K562 (cell line): ENCODE measurements around the gene SLC41A3. TPM values are rescaled to one million over a fixed set of nuclear protein-coding genes. Genes with fewer than 3 reads are reported as not detected.
"Not testable (repeated sequence)": the region's sequence is repeated elsewhere in the genome, so short reads cannot be mapped to it uniquely, and the experiment has no call there.

Source experiments
- ATAC-seq: fragments of 200-7000 bp; cut with Tn5 transposase; 3 replicates; pipeline ENCODE4 v1.9.1; 2020; ENCODE audit warnings: moderate library complexity
- BruUV-seq: library from RNA; stranded (reverse); fragments of 400-500 nt; replicated peaks from 2 replicates; lab custom pipeline; 2021; lab: Mats Ljungman, UMichigan
- CTCF ChIA-PET: fragments of 300-600 bp; formaldehyde crosslinking; extraction: SDS; loops from one replicate; lab custom pipeline; 2021; ENCODE audit warnings: low intra/inter-chr PET ratio; lab: Yijun Ruan, JAX
- POLR2A ChIA-PET: fragments of 300-600, 350-650 bp; sonication (Branson Sonifier 250); formaldehyde crosslinking; extraction: SDS; loops from one replicate; lab custom pipeline; 2021; ENCODE audit warnings: antibody characterized with exemption, inconsistent platforms; lab: Yijun Ruan, JAX
- DNase-seq, 4 experiments: peaks; one replicate each; pipeline versions ENCODE4 v3.0.0 to v3.0.0-alpha.2; 2011 to 2018; ENCODE audit warnings: low spot score in 3 of 4, mixed read lengths in 3 of 4; ENCODE audit errors: extremely low read depth in 1 of 4
- FAIRE-seq: peaks from 2 replicates; lab custom pipeline; 2011; peaks lifted over from hg19 to GRCh38; lab: Jason Lieb, UNC
- H2AFZ ChIP-seq: 2 replicates; pipeline ENCODE4 v1.6.0; 2011; ENCODE audit warnings: low read depth, low read length, control low read depth, inconsistent platforms
- H3K27ac ChIP-seq: fragments of 200-600 bp; 3 replicates; pipeline ENCODE4 v1.8.0; 2011; ENCODE audit warnings: low read depth, mild to moderate bottlenecking, control low read depth, inconsistent platforms, low read length, moderate library complexity, mixed read lengths; ENCODE audit errors: extremely low read depth
- H3K27me3 ChIP-seq, 2 experiments: fragments of 300-600 bp in 1 of 2; 2 replicates in 1 of 2; 3 replicates in 1 of 2; pipeline versions ENCODE4 v1.6.0 to v1.8.0; 2011; ENCODE audit warnings: inconsistent platforms in 2 of 2, low read length in 2 of 2, mild to moderate bottlenecking in 1 of 2, mixed read lengths in 1 of 2, moderate library complexity in 1 of 2; ENCODE audit not compliant: control insufficient read depth in 2 of 2, insufficient read depth in 2 of 2
- H3K36me3 ChIP-seq: fragments of 300-600 bp; 3 replicates; pipeline ENCODE4 v1.8.0; 2011; ENCODE audit warnings: mild to moderate bottlenecking, low read length, inconsistent platforms; ENCODE audit not compliant: control insufficient read depth, insufficient read depth
- H3K4me1 ChIP-seq, 2 experiments: fragments of 200-600 bp in 1 of 2; replicated peaks in 1 of 2; 2 replicates in 1 of 2; 3 replicates in 1 of 2; pipeline versions ENCODE4 v1.5.1 to v1.8.0; 2011; ENCODE audit warnings: inconsistent platforms in 2 of 2, low read length in 2 of 2, mild to moderate bottlenecking in 1 of 2, mixed read lengths in 1 of 2, moderate library complexity in 1 of 2; ENCODE audit not compliant: control insufficient read depth in 2 of 2, insufficient read depth in 2 of 2
- H3K4me2 ChIP-seq: 2 replicates; pipeline ENCODE4 v1.6.1; 2011; ENCODE audit warnings: low read length, control low read depth, inconsistent platforms, mixed read lengths; ENCODE audit not compliant: insufficient read depth
- H3K4me3 ChIP-seq: fragments of 200-600 bp; sonication (generic), shearing (Covaris generic); 2 replicates; pipeline ENCODE4 v1.5.1; 2016; ENCODE audit warnings: control low read depth, inconsistent platforms
- H3K79me2 ChIP-seq: fragments of 200-600 bp; 3 replicates; pipeline ENCODE4 v1.8.0; 2011; ENCODE audit warnings: low read length, inconsistent platforms; ENCODE audit not compliant: control insufficient read depth, insufficient read depth
- H3K9ac ChIP-seq, 2 experiments: 2 replicates each; pipeline versions ENCODE4 v1.6.0 to v1.6.1; 2011; ENCODE audit warnings: low read depth in 2 of 2, low read length in 2 of 2, control low read depth in 1 of 2, inconsistent platforms in 1 of 2, mild to moderate bottlenecking in 1 of 2, mixed read lengths in 1 of 2; ENCODE audit not compliant: insufficient read depth in 1 of 2
- H3K9me1 ChIP-seq: one replicate; pipeline ENCODE4 v1.6.0; 2011; ENCODE audit warnings: inconsistent platforms, mild to moderate bottlenecking, low read length, moderate library complexity; ENCODE audit not compliant: control insufficient read depth, insufficient read depth
- H3K9me3 ChIP-seq: replicated peaks from 2 replicates; pipeline ENCODE4 v1.5.1; 2011; ENCODE audit warnings: low read depth, low read length, inconsistent platforms; ENCODE audit not compliant: control insufficient read depth, insufficient read depth
- H4K20me1 ChIP-seq: replicated peaks from 2 replicates; pipeline ENCODE4 v1.6.1; 2011; ENCODE audit warnings: low read length, inconsistent platforms, mixed read lengths; ENCODE audit not compliant: control insufficient read depth, insufficient read depth
- WGBS: fragments of 100-300 bp; shearing (Covaris generic); methylation state at CpG from one replicate; pipeline ENCODE4 v1.1.6; 2016; ENCODE audit warnings: low coverage, mixed read lengths; ENCODE audit not compliant: insufficient coverage; ENCODE audit errors: missing lambda C conversion rate; 5-methylcytosine and 5-hydroxymethylcytosine counted together
- in situ Hi-C: fragments of 300-500 bp; cut with MboI; formaldehyde crosslinking; loops from 4 replicates; pipeline ENCODE4 v1.15.0; 2018; ENCODE audit warnings: inconsistent platforms, mixed read lengths
- intact Hi-C: fragments of 100-400 bp; cut with micrococcal nuclease; formaldehyde crosslinking; loops from 2 replicates; pipeline ENCODE4 v1.14.2; 2022
- polyA plus RNA-seq, 8 experiments: library from polyadenylated mRNA; depleted of rRNA in 4 of 8; stranded (reverse) in 5 of 8; unstranded in 3 of 8; fragments of >200 nt; fragmentation: Nextera tagmentation in 2 of 8; fragmentation: Illumina TruSeq in 1 of 8; extraction: Ambion mirVana in 2 of 8; extraction: Trizol in 1 of 8; gene quantifications; 2 replicates each; pipeline versions ENCODE4 v1.2.1 to v1.2.3, GENCODE V29; 2011 to 2014; ENCODE audit warnings: inconsistent platforms in 1 of 8, missing spikeins in 1 of 8
- total RNA-seq, 7 experiments: library from RNA; depleted of rRNA in 6 of 7; stranded (reverse); fragments of >200 nt in 6 of 7; fragmentation: Illumina TruSeq in 2 of 7; extraction: Trizol in 2 of 7; gene quantifications; 2 replicates each; pipeline versions ENCODE4 v1.2.1 to v1.2.3, GENCODE V29; 2011 to 2021; ENCODE audit warnings: low replicate concordance in 1 of 7

Gene SLC41A3
- total and polyA plus RNA-seq, 9 of the 15 experiments (the other 6 are each of a cell fraction or from before 2014, with no cell fraction given) = 4.1 to 20.7 (median 11.2) TPM

- POLR2A ChIA-PET, H3K4me2 ChIP-seq, intact Hi-C loops: not testable (repeated sequence)
Measured at GRCh38 chr3:125968701-125969592, 115.0 kb downstream of the SLC41A3 start, which contains the start of gene ROPN1B. TSS of gene ROPN1B (plus strand) at chr3:125969178. CDS start at chr3:125972055, 2,877 bp downstream.

GRCh38 chr3:125968121-125968520 lies 115.8 kb downstream of the SLC41A3 start:
- H3K79me2 ChIP-seq, H3K9me3 ChIP-seq, H3K4me3 ChIP-seq, BruUV-seq, POLR2A ChIA-PET, H4K20me1 ChIP-seq, H2AFZ ChIP-seq, ATAC-seq, H3K9me1 ChIP-seq, H3K4me1 ChIP-seq, H3K27ac ChIP-seq, FAIRE-seq, CTCF ChIA-PET, H3K36me3 ChIP-seq, H3K27me3 ChIP-seq, H3K4me2 ChIP-seq, intact Hi-C loops, DNase-seq, H3K9ac ChIP-seq: not testable (repeated sequence)
- in situ Hi-C loops = loop anchor here (5.0 kb wide), 1 partner anchor 1976 kb away; the partner anchor contains the start of gene ROPN1
- WGBS = 0% methylated on average over 2 of the region's 2 CpGs

More at GRCh38 chr3:125968701-125969592, 115.0 kb downstream of the SLC41A3 start, which contains the start of gene ROPN1B:
- H3K9me3 ChIP-seq, H3K4me3 ChIP-seq, H3K79me2 ChIP-seq, CTCF ChIA-PET, H4K20me1 ChIP-seq, H3K9me1 ChIP-seq, H3K27me3 ChIP-seq, FAIRE-seq, DNase-seq, ATAC-seq, H3K9ac ChIP-seq, H3K4me1 ChIP-seq, H3K27ac ChIP-seq, H3K36me3 ChIP-seq, H2AFZ ChIP-seq, BruUV-seq: not testable (repeated sequence)
- in situ Hi-C loops = loop anchor here (5.0 kb wide), 1 partner anchor 1977 kb away; the partner anchor contains the start of gene ROPN1
- WGBS = 0% methylated on average over 1 of the region's 50 CpGs
